ENCODE measurements around the gene DOCK2. TPM values are rescaled to one million over a fixed set of nuclear protein-coding genes. Genes with fewer than 3 reads are reported as not detected.

The DOCK2 gene
- total and polyA plus RNA-seq, 12 donors, result 3.3 to 59.5 (median 21.0) TPM

DNA sequence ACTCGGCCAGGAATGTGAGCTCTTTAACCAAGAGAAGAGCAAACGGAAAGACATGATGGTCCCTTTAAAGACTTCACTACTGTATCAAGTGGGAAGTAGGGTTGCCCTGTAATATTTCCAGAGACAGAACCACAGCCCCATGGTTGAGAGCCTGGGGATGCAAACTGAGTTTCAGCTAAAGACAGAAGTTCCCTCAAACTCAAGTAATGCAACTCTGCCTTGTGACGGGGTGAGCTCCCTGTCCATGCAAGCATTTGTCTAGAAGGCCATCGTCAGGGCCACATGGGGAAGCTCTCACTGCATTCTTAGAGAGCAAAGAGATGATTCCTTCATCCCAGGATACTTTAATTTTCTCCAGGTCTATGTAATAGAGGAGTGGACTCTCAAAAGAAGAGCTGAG, 260.4 kb downstream of the DOCK2 start:
- intact Hi-C loops (cut with DNase I), result no loop called here
- WGBS, 4 donors, result 80 to 94% (median 88%) methylated on average over 4 of the region's 4 CpGs
- no peak for DNase-seq

DNA sequence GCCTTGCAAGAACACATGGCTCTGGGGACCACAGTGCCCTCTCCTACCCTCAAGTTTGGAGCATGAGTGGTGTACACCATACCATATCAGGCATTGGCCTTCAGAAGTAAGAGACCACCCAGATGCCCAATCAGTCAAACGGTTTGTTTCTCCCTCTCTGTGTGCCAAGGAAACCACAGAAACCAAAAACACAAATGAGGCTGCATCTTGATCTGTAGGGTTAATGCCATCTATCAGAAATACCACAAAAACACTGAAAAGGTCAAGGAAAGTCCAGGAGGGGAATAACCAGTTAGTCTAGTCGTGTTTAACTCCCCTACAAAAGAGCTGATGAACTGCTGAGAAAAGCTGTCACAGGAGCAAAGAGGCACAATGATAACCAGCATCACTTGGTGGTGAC, 264.8 kb downstream of the DOCK2 start:
- intact Hi-C loops (cut with DNase I), result no loop called here
- H3K4me1 ChIP-seq (replicated peaks in 1 of 2), result no peaks in the 10 kb centered on the region
- H3K36me3 ChIP-seq (replicated peaks in 1 of 2), result no peaks in the 10 kb centered on the region
- DNase-seq, result no peak
- WGBS, 4 donors, result 37 to 46% (median 42%) methylated on average over 2 of the region's 2 CpGs
- H3K27ac ChIP-seq, result no peak overlapping the region
- no peak for TF ChIP-seq POLR2A (IDR thresholded peaks at IDR 0.05)
- TF ChIP-seq, protein P1, sequence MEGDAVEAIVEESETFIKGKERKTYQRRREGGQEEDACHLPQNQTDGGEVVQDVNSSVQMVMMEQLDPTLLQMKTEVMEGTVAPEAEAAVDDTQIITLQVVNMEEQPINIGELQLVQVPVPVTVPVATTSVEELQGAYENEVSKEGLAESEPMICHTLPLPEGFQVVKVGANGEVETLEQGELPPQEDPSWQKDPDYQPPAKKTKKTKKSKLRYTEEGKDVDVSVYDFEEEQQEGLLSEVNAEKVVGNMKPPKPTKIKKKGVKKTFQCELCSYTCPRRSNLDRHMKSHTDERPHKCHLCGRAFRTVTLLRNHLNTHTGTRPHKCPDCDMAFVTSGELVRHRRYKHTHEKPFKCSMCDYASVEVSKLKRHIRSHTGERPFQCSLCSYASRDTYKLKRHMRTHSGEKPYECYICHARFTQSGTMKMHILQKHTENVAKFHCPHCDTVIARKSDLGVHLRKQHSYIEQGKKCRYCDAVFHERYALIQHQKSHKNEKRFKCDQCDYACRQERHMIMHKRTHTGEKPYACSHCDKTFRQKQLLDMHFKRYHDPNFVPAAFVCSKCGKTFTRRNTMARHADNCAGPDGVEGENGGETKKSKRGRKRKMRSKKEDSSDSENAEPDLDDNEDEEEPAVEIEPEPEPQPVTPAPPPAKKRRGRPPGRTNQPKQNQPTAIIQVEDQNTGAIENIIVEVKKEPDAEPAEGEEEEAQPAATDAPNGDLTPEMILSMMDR (IDR thresholded peaks at IDR 0.05), result no peak
- no peaks in the 10 kb centered on the region for H3K27me3 ChIP-seq
- H3K4me3 ChIP-seq, result no peak overlapping the region
- no peaks in the 10 kb centered on the region for H3K9me3 ChIP-seq (replicated peaks in 1 of 3)

More for the DNA sequence above, 260.4 kb downstream of the DOCK2 start:
- no peak overlapping the region for H3K4me3 ChIP-seq
- no peaks in the 10 kb centered on the region for H3K27me3 ChIP-seq
- no peaks in the 10 kb centered on the region for H3K36me3 ChIP-seq (replicated peaks in 1 of 2)
- H3K4me1 ChIP-seq (replicated peaks in 1 of 2), result no peaks in the 10 kb centered on the region
- H3K27ac ChIP-seq, result no peak overlapping the region
- no peaks in the 10 kb centered on the region for H3K9me3 ChIP-seq (replicated peaks in 1 of 3)
- TF ChIP-seq, protein P1 (IDR thresholded peaks at IDR 0.05), result no peak
- no peak for TF ChIP-seq POLR2A (IDR thresholded peaks at IDR 0.05)

DNA sequence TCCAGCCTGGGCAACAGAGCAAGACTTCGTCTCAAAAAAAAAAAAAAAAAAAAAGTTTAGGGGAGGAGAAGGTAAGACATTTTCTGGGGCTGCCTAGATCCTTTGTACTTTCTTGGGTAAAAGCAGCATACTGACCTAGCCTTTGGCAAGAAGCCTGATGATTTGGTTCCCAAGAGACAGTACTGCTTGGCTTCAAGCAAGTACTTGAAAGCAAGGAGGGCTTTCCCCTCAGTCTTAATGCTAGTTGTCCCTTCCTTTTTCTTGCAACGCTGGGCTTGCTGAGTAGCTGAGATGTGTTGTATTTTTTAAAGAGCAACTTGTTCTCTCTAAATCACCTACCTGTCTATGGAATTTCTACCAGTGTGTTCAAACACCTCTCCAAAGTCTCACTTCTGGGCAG, 267.0 kb downstream of the DOCK2 start:
- WGBS, 4 donors, result 72 to 86% (median 80%) methylated on average over 2 of the region's 2 CpGs
- H3K4me1 ChIP-seq (replicated peaks in 1 of 2), result no peaks in the 10 kb centered on the region
- TF ChIP-seq, protein P1 (IDR thresholded peaks at IDR 0.05), result no peak
- no peak for TF ChIP-seq POLR2A (IDR thresholded peaks at IDR 0.05)
- H3K9me3 ChIP-seq (replicated peaks in 1 of 3), result no peaks in the 10 kb centered on the region
- DNase-seq, result peak in 1 of 7 donors; percentile 18
- no peak overlapping the region for H3K4me3 ChIP-seq
- intact Hi-C loops (cut with DNase I), result no loop called here
- H3K27ac ChIP-seq, result no peak overlapping the region
- no peaks in the 10 kb centered on the region for H3K36me3 ChIP-seq (replicated peaks in 1 of 2)
- no peaks in the 10 kb centered on the region for H3K27me3 ChIP-seq

DNA sequence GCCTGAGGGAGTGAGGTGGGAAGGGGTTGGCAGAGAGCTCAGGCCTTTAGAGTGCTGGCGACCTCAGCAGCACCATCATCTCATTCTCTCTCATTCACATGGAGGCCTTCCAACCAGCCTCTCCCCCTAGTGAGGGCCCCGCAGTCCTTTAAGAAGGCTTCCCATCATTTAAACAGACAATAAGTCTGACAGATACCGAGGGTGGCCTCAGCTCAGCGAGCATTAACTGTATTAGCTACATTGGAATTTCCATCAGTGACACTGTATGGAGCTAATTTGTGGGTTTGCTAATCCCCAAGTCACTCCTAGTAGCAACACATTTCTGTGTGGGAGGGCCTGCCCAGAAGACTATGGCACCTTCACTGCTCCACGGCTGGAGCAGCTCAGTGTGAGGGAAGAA, 267.4 kb downstream of the DOCK2 start:
- Histone ChIP-seq H3K4me3 (no peak overlapping the region), H3K27ac (no peak overlapping the region), H3K4me1 (replicated peaks in 1 of 2) (no peaks in the 10 kb centered on the region), H3K36me3 (replicated peaks in 1 of 2) (no peaks in the 10 kb centered on the region), H3K27me3 (no peaks in the 10 kb centered on the region), H3K9me3 (replicated peaks in 1 of 3) (no peaks in the 10 kb centered on the region)
- WGBS, 4 donors, result 65 to 100% (median 82%) methylated on average over 1 to 5 of the region's 5 CpGs
- TF ChIP-seq POLR2A (IDR thresholded peaks at IDR 0.05), result no peak
- TF ChIP-seq, protein P1 (IDR thresholded peaks at IDR 0.05), result no peak
- DNase-seq, result no peak
- intact Hi-C loops (cut with DNase I), result no loop called here

All from adrenal gland (tissue), 12 donors.